Naive B cell (primary cell): ENCODE results near the gene IQSEC3. TPM values are rescaled to one million over a fixed set of nuclear protein-coding genes. Genes with fewer than 3 reads are reported as not detected.
"Not testable (repeated sequence)": the region's sequence is repeated elsewhere in the genome, so short reads cannot be mapped to it uniquely, and the experiment has no call there.

Source experiments
- ATAC-seq, 2 donors: fragments of 150-1000 bp; cut with Tn5 transposase; 2 replicates each; pipeline ENCODE4 v1.10.0; 2021; ENCODE audit warnings: low read depth in 2 of 2, mild to moderate bottlenecking in 2 of 2, moderate library complexity in 2 of 2
- DNase-seq: peaks from one replicate; pipeline ENCODE4 v3.0.0; 2022
- H3K27ac Mint-ChIP-seq, 6 donors: one replicate each; pipeline ENCODE4 v1.8.0; 2020 to 2022; ENCODE audit warnings: mild to moderate bottlenecking in 6 of 6, mixed read lengths in 6 of 6, moderate library complexity in 5 of 6, inconsistent platforms in 2 of 6
- H3K27me3 Mint-ChIP-seq, 3 donors: one replicate each; pipeline ENCODE4 v1.8.0; 2021 to 2022; ENCODE audit warnings: mixed read lengths in 3 of 3, mild to moderate bottlenecking in 1 of 3
- H3K36me3 Mint-ChIP-seq, 2 donors: one replicate each; pipeline ENCODE4 v1.8.0; 2020 to 2022; ENCODE audit warnings: mixed read lengths in 2 of 2, inconsistent platforms in 1 of 2, mild to moderate bottlenecking in 1 of 2
- H3K4me1 Mint-ChIP-seq, 3 donors: one replicate each; pipeline ENCODE4 v1.8.0; 2020 to 2022; ENCODE audit warnings: mixed read lengths in 3 of 3, inconsistent platforms in 1 of 3, mild to moderate bottlenecking in 1 of 3, moderate library complexity in 1 of 3
- H3K4me3 Mint-ChIP-seq, 8 donors: one replicate each; pipeline ENCODE4 v1.8.0; 2020 to 2022; ENCODE audit warnings: mild to moderate bottlenecking in 8 of 8, mixed read lengths in 8 of 8, moderate library complexity in 8 of 8, inconsistent platforms in 2 of 8
- H3K9me3 Mint-ChIP-seq, 7 donors: one replicate each; pipeline ENCODE4 v1.8.0; 2020 to 2022; ENCODE audit warnings: mixed read lengths in 7 of 7, mild to moderate bottlenecking in 5 of 7, inconsistent platforms in 2 of 7, moderate library complexity in 1 of 7
- polyA plus RNA-seq, 6 donors: library from polyadenylated mRNA; unstranded; fragments of 300-500 nt; fragmentation: Illumina TruSeq; gene quantifications; one replicate each; pipeline ENCODE4 v1.2.3, GENCODE V29; 2021; ENCODE audit warnings: low read depth in 6 of 6

IQSEC3 gene
- polyA plus RNA-seq, 6 donors from 2014 or later = not detected

DNA sequence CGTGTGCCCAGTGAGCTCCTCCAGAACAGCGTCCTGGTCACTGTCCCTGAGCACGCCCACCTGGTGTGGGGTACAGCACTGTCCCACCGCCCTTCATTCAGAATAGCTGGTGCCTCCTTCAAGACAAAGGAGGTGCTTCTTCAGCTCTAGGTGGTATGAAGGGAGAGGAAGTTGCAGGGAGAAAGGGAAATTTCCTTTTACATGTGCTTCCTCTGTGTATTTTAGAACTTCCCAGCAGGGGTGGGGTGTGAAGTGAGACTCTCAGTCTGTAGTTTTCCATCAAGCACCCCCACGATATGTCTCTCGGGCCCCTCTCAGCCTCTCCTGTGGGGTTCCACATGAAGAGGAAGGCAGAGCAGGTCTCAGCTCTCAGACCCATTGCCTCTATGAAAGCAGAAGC, 148.5 kb downstream of the IQSEC3 start:
- Mint-ChIP-seq H3K9me3 (no peaks in the 10 kb centered on the region), H3K4me1 (peaks cover 14 to 22% (median 15%) of the 10 kb centered on the region in 3 donors), H3K4me3 (no peak overlapping the region), H3K27me3 (peaks cover 18 to 66% (median 46%) of the 10 kb centered on the region in 3 donors), H3K27ac (no peak overlapping the region), H3K36me3 (no peaks in the 10 kb centered on the region)
- DNase-seq (no peak), ATAC-seq (no peak)

GRCh38 chr12:217029-217428, 150.5 kb downstream of the IQSEC3 start:
- Mint-ChIP-seq H3K4me1 (peaks cover 11 to 19% (median 13%) of the 10 kb centered on the region in 3 donors), H3K27me3 (peaks cover 14 to 61% (median 37%) of the 10 kb centered on the region in 3 donors), H3K27ac (peak overlapping the region in 1 of 6 donors; percentile 91)
- H3K4me3 Mint-ChIP-seq, ATAC-seq, H3K9me3 Mint-ChIP-seq, H3K36me3 Mint-ChIP-seq, DNase-seq: not testable (repeated sequence)

DNA sequence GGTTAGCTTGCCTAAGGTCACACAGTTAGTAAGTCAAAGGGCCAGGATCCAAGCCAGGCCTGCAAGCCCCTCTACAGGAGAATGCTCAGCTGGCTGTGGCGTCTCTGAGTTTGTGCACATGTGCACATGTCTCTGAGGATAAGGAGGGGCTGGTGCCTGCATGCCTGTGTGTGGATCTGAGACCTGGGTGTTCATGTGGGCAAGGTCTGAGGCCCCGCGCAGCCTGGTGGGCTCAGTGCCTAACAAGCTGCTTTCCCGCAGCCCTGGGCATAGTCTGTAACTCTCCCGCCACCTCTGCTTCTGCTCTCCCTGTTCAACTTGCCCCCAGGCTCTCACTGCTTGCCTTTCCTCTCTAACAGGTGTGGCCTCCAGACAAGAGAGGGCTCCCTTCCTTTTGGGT, 151.7 kb downstream of the IQSEC3 start:
- H3K4me3 Mint-ChIP-seq = no peak overlapping the region
- DNase-seq = no peak
- H3K4me1 Mint-ChIP-seq = peaks cover 3 to 7% (median 4%) of the 10 kb centered on the region in 3 donors
- peaks cover 6 to 50% (median 36%) of the 10 kb centered on the region in 3 donors for H3K27me3 Mint-ChIP-seq
- no peak overlapping the region for H3K27ac Mint-ChIP-seq
- no peaks in the 10 kb centered on the region for H3K36me3 Mint-ChIP-seq
- ATAC-seq = no peak
- no peaks in the 10 kb centered on the region for H3K9me3 Mint-ChIP-seq

- Mint-ChIP-seq H3K27me3 (peaks cover 5 to 43% (median 29%) of the 10 kb centered on the region in 3 donors), H3K4me3 (no peak overlapping the region), H3K9me3 (no peaks in the 10 kb centered on the region), H3K36me3 (no peaks in the 10 kb centered on the region), H3K4me1 (no peaks in the 10 kb centered on the region), H3K27ac (no peak overlapping the region)
- DNase-seq = no peak
- ATAC-seq = no peak
Measured at GRCh38 chr12:218728-219590, 152.4 kb downstream of the IQSEC3 start.

- H3K4me3 Mint-ChIP-seq = no peak overlapping the region
Measured at GRCh38 chr12:219891-220352, 153.4 kb downstream of the IQSEC3 start.

DNA sequence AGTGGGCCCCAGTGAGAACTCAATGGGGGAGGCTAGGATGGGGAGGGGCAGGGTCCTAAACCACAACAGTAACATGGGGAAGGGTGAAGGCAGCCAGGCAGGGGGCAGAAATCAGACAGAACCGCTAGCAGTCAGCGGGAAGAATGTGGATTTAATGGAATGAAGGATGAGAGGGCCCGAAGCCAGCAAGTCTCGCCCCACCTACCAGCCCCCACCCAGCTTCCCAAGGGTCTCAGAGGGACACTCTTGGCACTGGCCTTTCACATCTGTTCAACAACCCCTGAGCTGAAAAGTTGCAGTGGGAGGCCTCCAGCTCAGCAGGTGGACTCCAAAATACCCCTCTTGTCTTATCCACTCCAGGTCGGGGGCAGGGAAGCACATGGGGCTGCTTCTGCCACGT, 153.9 kb downstream of the IQSEC3 start:
- Mint-ChIP-seq H3K9me3 (no peaks in the 10 kb centered on the region), H3K27me3 (peaks cover 5 to 39% (median 26%) of the 10 kb centered on the region in 3 donors), H3K4me3 (peak overlapping the region in 1 of 8 donors; percentile 29), H3K36me3 (no peaks in the 10 kb centered on the region), H3K27ac (no peak overlapping the region), H3K4me1 (no peaks in the 10 kb centered on the region)
- ATAC-seq (no peak), DNase-seq (no peak)

More at GRCh38 chr12:219891-220352, 153.4 kb downstream of the IQSEC3 start:
- no peaks in the 10 kb centered on the region for H3K4me1 Mint-ChIP-seq
- H3K36me3 Mint-ChIP-seq = no peaks in the 10 kb centered on the region
- ATAC-seq (peak; percentile 59 to 64), DNase-seq (no peak)
- peaks cover 5 to 39% (median 26%) of the 10 kb centered on the region in 3 donors for H3K27me3 Mint-ChIP-seq
- no peak overlapping the region for H3K27ac Mint-ChIP-seq
- H3K9me3 Mint-ChIP-seq = no peaks in the 10 kb centered on the region

GRCh38 chr12:220946-221550, 154.5 kb downstream of the IQSEC3 start:
- no peaks in the 10 kb centered on the region for H3K36me3 Mint-ChIP-seq
- H3K4me3 Mint-ChIP-seq = peak overlapping the region in 1 of 8 donors; percentile 15
- no peaks in the 10 kb centered on the region for H3K9me3 Mint-ChIP-seq
- H3K27me3 Mint-ChIP-seq = peaks cover 5 to 39% (median 26%) of the 10 kb centered on the region in 3 donors
- ATAC-seq (no peak), DNase-seq (no peak)
- no peaks in the 10 kb centered on the region for H3K4me1 Mint-ChIP-seq
- no peak overlapping the region for H3K27ac Mint-ChIP-seq

GRCh38 chr12:221736-222135, 155.2 kb downstream of the IQSEC3 start:
- Mint-ChIP-seq H3K27me3 (peaks cover 5 to 39% (median 26%) of the 10 kb centered on the region in 3 donors), H3K36me3 (no peaks in the 10 kb centered on the region), H3K27ac (no peak overlapping the region), H3K9me3 (no peaks in the 10 kb centered on the region), H3K4me3 (no peak overlapping the region), H3K4me1 (no peaks in the 10 kb centered on the region)
- ATAC-seq (no peak), DNase-seq (no peak)

- ATAC-seq (no peak), DNase-seq (no peak)
- Mint-ChIP-seq H3K9me3 (no peaks in the 10 kb centered on the region), H3K36me3 (no peaks in the 10 kb centered on the region), H3K27me3 (peaks cover 1 to 36% (median 26%) of the 10 kb centered on the region in 3 donors), H3K4me1 (no peaks in the 10 kb centered on the region), H3K4me3 (no peak overlapping the region), H3K27ac (no peak overlapping the region)
Measured at GRCh38 chr12:223841-224240, 157.3 kb downstream of the IQSEC3 start.

GRCh38 chr12:224330-224729, 157.8 kb downstream of the IQSEC3 start:
- Mint-ChIP-seq H3K4me1 (no peaks in the 10 kb centered on the region), H3K4me3 (no peak overlapping the region), H3K27ac (no peak overlapping the region), H3K36me3 (no peaks in the 10 kb centered on the region), H3K9me3 (no peaks in the 10 kb centered on the region), H3K27me3 (peaks cover 3 to 39% (median 26%) of the 10 kb centered on the region in 3 donors)
- no peak for DNase-seq
- ATAC-seq = no peak

DNA sequence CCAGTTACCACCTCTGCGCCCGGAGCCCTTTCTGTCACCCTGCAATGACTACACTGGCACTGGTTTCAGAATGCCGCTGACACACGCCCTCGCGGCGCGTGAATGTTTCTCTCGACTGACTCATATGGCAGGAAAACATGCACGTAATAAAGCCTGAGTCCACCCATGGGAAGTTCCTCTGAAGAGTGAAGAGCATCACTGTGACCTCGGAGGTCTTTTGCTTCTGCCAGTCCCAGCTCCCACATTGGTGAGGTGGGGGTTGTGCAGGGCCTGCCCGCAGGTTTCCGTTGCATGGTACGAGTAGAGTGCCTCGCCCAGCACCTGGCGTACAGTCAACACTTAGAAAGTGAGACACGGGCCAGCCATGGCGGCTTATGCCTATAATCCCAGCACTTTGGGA, 158.4 kb downstream of the IQSEC3 start:
- DNase-seq (no peak), ATAC-seq (no peak)
- Mint-ChIP-seq H3K36me3 (no peaks in the 10 kb centered on the region), H3K27ac (no peak overlapping the region), H3K27me3 (peaks cover 3 to 45% (median 24%) of the 10 kb centered on the region in 3 donors), H3K9me3 (no peaks in the 10 kb centered on the region), H3K4me3 (no peak overlapping the region), H3K4me1 (no peaks in the 10 kb centered on the region)

- no peaks in the 10 kb centered on the region for H3K4me1 Mint-ChIP-seq
- peaks cover 3 to 37% (median 18%) of the 10 kb centered on the region in 3 donors for H3K27me3 Mint-ChIP-seq
- no peak overlapping the region for H3K4me3 Mint-ChIP-seq
- no peaks in the 10 kb centered on the region for H3K9me3 Mint-ChIP-seq
- ATAC-seq (no peak), DNase-seq (no peak)
- no peak overlapping the region for H3K27ac Mint-ChIP-seq
- H3K36me3 Mint-ChIP-seq = no peaks in the 10 kb centered on the region
Measured at GRCh38 chr12:226401-226800, 159.8 kb downstream of the IQSEC3 start.

DNA sequence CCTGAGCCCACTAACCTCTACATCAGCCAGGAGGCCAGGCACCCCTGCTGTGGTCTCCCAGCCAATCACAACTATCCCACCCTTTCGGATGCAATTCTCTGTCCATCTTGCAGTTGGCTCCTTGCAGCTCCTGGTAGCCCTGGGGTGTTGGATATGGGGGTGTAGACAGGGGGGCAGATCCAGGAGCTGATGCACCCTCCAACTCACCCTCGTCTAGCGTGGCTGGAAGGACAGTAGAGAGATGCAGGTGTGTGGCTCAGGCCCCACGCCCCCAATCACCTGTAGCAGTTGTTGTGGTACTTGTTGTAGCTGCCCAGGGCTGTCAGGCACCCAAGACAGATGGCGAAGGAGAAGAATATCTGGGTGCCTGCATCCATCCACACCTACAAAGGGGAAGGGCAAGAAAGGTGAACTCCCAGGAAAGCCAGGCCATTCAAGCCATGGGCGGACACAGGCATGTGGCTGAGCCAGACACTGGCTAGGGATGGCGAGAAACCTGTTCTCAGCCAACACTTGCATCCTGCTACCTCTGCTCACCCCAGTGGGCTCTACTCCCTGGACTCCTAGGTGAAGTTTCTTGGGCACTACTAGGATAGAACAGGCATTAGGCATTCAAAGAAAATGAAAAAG, 160.8 kb downstream of the IQSEC3 start:
- no peaks in the 10 kb centered on the region for H3K4me1 Mint-ChIP-seq
- H3K9me3 Mint-ChIP-seq = no peaks in the 10 kb centered on the region
- no peak for ATAC-seq
- no peak for DNase-seq
- H3K4me3 Mint-ChIP-seq = no peak overlapping the region
- H3K27ac Mint-ChIP-seq = no peak overlapping the region
- no peaks in the 10 kb centered on the region for H3K36me3 Mint-ChIP-seq
- H3K27me3 Mint-ChIP-seq = peaks cover 3 to 34% (median 11%) of the 10 kb centered on the region in 3 donors
